ENCODE results near the gene DIDO1.
"Not testable (repeated sequence)": the region's sequence is repeated elsewhere in the genome, so short reads cannot be mapped to it uniquely, and the experiment has no call there.

Gene DIDO1

GRCh38 chr20:62852841-62853240 is 73.5 kb downstream of the DIDO1 start:
- DNase-seq: no peak

DNA sequence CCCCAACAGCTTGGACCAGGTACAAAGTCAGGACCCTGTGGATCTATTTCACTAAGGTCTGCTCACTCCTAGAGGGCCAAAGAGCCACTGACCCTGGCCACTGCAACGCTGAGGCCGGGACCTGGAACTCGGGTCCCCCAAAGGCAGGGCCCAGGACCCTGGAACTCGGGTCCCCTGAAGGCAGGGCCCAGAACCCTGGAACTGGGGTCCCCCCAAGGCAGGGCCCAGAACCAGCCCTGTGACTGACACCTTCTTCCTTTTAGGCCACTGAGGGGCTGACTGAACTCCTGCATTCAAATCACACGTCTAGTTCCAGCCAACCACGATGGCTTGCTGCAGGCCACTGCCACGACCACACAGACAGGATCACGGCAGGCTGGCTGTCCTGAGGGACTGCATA is 74.1 kb downstream of the DIDO1 start:
- no peak for DNase-seq

DNA sequence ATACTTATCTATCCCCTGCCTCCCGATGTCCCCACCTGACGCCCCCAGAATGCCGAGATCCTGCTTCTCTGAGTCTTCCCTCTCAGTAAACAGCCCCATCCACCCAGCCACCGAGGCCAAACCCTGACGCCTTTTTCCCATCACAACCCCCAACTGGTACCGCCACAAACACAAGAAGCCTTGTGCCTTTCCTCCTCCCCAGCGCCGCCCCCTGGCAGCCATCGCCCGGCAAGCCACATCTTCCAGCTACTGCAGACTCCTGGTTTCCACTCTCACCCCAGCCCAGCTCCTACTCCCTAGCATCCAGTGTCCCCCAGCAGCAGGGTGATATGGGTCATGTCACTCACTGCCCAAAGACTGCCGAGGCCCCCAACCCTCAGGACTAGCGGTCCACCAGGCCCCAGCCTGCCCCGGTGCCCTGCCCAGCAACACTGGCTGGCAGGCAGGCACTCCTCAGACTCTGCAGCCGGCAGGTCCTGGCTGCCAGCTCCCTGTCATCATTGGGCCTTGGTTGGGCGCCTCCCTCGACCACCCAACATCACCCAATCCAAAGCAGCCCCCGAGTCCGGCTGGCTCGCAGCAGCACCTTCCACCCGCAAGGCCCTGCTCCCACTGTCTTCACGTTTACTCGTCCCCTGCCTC is 75.9 kb downstream of the DIDO1 start:
- no peak for DNase-seq

DNA sequence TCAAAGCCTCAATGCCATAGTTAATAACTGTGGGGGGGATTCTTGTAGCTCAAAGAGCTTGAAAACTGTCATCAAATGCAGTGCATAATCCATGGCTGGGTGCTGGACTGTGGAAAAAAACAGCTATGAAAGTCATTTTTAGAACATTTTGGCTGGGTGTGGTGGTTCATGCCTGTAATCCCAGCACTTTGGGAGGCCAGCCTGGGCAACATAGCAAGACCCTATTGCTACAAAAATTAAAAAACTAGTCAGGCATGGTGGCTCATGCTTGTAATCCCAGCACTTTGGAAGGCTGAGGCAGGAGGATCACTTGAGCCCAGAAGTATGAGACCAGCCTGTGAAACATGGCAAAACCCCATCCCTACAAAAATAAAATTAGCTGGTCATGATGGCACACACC is 76.9 kb downstream of the DIDO1 start:
- DNase-seq: no peak

DNA sequence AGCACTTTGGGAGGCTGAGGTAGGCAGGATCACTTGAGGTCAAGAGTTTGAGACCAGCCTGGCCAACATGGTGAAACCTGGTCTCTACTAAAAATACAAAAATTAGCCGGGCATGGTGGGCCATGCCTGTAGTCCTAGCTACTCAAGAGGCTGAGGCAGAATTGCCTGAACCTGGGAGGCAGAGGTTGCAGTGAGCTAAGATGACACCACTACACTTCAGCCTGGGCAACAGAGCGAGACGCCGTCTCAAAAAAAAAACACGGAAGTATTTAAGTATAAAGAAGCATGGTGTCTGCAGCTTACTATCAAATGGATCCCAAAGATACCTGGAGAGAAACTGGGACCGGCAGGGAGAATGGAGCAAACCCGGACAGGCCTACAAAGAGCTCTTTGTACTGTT is 77.4 kb downstream of the DIDO1 start:
- not testable (repeated sequence) for DNase-seq

GRCh38 chr20:62846166-62846890 is 80.0 kb downstream of the DIDO1 start:
- DNase-seq: no peak

DNA sequence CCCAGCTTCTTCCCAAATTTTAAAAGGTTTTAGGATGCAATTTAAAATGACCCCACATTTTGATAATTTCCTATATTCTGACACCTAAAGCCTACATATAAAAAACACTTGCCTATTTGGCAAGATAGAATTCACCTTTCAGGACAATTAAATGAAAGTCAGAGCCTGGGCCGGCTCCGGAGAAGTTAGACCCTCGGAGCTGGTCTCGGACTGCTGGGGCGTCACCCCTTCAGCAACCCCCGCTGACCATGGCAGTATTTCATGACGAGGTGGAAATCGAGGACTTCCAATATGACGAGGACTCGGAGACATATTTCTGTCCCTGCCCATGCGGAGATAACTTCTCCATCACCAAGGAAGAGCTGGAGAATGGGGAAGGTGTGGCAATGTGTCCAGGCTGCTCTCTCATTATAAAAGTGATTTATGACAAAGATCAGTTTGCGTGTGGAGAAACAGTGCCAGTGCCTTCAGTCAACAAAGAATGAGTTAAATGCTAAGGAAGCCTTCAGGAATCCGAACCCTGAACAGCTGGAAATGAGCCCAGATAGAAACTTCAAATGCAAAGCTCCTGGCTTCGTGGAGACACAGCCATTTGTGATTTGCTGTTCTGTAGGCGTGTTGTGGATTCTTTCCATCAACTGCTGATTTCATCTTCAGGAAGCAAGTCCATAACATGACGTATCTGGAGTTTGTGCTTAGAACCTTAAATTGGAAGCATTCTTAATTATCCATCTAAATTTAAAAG is 80.7 kb downstream of the DIDO1 start:
- no peak for DNase-seq

- DNase-seq: no peak
Observed at GRCh38 chr20:62844182-62844581, 82.1 kb downstream of the DIDO1 start.

- no peak for DNase-seq
Observed at GRCh38 chr20:62843656-62844055, 82.6 kb downstream of the DIDO1 start.

- DNase-seq: no peak
Observed at GRCh38 chr20:62841705-62842212, 84.5 kb downstream of the DIDO1 start.

GRCh38 chr20:62840244-62841197 is 85.8 kb downstream of the DIDO1 start:
- DNase-seq: no peak

DNA sequence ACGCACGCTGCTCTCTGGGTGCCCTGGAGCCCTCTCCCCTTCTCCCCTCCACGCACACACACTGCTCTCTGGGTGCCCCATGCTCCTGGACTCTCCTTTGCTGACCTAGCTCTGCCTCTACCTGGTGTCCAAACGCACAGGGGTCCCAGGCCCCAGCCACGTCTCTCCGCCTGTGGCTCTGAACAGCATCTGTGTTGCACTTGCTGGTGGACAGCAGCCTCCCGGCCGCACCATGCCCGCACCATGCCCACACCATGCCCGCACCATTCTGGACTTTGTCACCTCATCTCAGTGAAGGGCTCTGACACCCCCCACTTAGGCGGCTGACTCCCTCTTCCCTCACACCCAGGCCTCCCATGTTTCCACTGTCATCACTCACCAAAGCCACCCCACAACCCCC is 86.5 kb downstream of the DIDO1 start:
- DNase-seq: no peak

- DNase-seq: no peak
Observed at GRCh38 chr20:62839261-62839660, 87.0 kb downstream of the DIDO1 start.

GRCh38 chr20:62838128-62838891 is 88.0 kb downstream of the DIDO1 start:
- no peak for DNase-seq

- no peak for DNase-seq
Observed at GRCh38 chr20:62837790-62838127, 88.5 kb downstream of the DIDO1 start.

DNA sequence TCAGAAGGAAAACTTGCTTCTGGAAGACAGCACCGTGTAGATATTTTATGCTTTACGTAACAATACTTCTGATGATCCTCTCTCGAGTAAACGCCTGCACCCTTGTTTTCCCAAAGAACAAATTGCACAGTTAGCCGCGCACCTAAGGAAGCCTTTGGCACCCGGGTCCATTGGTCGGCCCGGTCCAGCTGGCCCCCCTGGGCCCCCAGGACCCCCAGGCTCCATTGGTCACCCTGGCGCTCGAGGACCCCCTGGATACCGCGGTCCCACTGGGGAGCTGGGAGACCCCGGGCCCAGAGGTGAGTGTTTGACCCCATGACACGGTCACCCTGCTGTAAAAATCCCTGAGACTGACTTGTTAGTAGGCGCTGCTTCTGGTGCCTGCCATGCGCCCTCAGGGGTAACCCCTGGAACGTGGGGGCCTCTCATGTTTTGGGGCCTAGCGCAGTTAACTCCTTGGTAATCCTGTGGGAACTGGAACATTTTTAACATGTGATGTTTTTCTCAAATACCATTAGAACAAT is 89.3 kb downstream of the DIDO1 start:
- DNase-seq: no peak

GRCh38 chr20:62835931-62836861 is 90.1 kb downstream of the DIDO1 start:
- no peak for DNase-seq

DNA sequence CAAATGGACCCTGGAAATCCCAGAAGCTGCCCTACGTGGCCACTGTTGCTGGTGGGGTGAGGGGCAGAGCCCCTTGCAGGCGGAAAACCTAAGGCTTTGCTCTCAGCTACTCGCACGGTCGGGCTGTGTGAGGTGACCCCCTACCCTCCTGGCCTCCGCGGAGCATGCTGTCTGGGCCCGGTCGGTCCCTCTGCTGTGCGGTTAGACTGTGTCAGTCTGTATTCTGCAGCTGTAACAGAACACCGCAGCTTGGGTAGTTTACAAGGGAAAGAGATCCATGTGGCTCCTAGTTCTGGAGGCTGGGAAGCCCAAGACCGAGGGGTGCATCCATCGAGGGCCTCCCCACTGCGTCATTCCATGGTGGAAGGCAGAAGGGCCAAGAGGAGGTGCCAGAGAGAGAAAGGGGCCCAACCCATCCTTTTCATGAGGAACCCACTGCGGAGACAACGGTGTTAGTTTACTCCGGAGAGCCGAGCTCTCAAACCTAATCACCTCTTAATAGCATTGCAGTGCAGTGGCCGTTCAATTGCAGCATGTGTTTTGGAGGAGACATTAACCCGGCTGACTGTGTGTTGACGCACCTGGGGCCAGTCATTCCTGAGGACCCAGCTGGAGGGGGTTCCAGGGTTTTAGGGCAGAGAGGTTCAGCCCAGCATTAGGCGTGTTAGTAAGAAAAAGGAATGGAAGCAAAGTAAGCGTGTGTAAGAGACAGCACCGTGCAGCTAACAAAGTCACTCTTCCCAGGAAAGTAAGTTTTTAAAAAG is 91.2 kb downstream of the DIDO1 start:
- DNase-seq: no peak

DNA sequence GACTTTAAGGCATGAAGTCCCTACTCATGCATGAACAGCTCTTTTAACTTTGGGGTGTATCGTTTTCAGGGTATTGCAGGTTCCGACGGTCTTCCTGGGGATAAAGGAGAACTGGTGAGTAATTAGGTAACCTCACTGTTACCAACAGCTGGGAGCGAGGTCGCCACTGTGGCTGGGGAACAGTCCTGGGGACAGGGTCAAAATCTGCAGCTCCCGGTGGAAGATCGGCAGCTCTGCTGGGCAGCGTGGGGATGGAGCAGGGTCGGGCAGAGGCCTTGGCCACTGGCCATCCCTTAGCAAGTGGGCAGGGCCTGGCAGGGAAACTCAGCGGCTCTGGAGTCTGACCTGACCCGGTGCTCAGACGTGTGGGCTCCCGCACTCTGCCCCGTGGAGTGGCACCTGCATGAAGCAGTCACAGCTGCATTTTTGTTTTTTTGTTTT is 93.3 kb downstream of the DIDO1 start:
- DNase-seq: no peak

Data from Kasumi-1 (cell line).